NCI-H510A (cell line): ENCODE measurements around the gene DIP2C.
A peak's percentile ranks its signal among the peaks of the same experiment; 100 is the strongest.
"Not testable (repeated sequence)": the region's sequence is repeated elsewhere in the genome, so short reads cannot be mapped to it uniquely, and the experiment has no call there.

Source experiments
- DNase-seq: peaks from one replicate; lab custom pipeline; 2025; lab: John Stamatoyannopoulos, UW

Gene DIP2C

DNA sequence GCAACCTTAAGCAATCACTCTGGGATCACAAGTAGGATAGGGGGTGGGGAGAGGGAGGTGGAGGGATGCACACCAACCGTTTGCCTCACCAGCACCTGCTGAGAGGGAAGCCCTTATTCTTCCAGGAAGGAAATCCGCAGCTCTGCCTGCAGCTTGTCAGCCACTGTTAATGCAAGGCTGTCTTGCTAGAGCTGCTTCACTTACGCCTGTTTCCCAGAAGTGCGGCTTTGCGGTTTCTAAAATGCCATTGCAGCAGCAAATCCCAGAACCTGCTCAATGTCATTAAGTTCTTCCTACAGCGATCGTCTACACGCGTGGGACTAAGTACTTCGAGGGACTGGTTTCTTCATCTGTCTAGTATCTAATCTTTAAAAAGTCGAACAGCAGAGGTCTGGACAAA lies 363.1 kb downstream of the DIP2C start:
- no peak for DNase-seq

DNA sequence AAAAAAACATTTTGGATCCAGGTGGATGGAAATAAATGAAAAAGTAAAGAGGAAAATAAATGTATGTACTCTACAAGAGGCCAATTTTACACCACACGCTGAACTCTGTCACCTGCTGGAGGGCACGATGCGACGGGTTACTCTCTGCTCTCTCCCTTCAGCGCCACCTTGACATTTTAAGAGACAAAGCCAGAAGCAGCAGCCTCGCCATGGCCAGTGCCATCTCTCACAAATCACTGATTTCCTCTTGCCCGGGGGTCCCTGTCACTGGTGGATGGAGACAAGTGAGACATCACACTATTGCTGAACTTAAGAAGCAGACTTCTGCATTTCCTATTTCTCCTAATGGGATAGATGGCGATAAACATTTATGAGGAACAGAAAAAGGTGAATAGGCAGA lies 364.2 kb downstream of the DIP2C start:
- DNase-seq, result no peak

DNA sequence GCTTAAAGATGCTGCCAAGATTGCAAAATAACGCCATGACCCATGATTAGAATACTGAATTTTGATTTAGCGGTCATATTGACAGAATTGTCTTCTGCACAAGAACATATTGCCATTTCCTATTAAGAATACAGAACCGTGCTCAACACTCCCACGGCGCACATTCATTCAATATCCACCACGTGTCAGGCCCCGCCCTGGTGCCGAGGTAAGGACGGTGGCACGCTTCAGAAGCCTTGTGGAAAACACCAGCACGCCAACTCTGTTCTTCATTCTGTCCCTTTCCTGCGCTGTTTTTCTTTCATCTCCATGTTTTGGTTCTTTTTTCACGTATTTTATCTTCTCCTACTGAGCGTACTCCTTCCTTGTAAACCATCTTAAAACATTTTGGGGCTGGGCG lies 364.9 kb downstream of the DIP2C start:
- DNase-seq, result no peak

DNA sequence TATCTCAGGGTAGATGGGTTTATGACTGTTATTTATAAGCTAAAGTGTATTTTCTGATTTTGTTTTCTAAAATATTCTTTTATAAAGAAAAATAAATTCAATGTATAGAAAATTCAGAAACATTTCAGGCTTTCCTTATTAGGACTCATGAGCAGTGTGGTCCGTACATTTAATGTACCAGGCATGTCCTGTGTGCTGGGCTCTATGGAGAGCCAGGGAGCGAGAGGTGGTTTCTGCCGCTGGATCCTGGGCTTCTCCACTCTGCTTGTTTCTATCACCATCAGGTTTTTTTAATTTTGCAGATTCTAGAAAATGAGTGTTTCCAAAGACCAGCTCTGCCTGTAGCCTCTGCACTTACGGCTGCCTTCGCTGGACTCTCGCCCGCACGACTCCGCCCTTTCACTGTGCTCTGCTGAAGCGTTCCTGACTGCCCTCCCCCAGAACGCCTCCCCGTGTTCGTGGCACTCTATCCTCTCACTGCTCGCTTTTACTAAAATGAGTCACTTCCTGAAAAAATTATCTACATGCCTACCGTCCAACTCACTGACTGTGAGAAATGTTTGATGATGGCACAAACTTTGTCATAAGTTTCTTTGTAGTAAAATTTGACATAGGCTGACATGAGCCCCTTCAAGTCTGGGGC lies 365.7 kb downstream of the DIP2C start:
- no peak for DNase-seq

DNA sequence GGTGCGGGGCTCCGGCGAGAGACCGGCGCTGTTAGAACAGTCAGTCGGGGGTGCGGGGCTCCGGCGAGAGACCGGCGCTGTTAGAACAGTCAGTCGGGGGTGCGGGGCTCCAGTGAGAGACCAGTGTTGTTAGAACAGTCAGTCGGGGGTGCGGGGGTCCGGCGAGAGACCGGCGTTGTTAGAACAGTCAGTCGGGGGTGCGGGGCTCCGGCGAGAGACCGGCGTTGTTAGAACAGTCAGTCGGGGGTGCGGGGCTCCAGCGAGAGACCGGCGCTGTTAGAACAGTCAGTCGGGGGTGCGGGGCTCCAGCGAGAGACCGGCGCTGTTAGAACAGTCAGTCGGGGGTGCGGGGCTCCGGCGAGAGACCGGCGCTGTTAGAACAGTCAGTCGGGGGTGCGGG lies 366.4 kb downstream of the DIP2C start:
- not testable (repeated sequence) for DNase-seq

DNA sequence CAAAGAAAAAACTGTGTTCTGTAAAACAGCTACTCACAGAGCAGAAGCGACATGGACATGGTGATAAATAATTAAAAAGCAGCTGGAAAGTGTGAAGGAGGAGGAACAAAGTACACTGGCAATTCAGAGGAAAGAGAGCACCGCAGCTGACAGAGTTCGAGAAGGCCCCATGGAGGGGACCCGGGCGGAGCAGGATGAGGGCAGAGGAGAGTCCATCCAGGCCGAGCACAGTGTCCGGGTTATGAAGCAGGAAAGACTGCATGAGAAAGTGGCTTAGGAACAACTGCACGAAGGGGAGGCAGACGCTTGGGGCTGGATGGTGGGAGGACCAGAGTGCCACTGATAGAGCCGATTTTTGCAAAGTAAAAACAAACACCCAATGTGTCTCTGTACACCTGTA lies 368.7 kb downstream of the DIP2C start:
- DNase-seq, result no peak

DNA sequence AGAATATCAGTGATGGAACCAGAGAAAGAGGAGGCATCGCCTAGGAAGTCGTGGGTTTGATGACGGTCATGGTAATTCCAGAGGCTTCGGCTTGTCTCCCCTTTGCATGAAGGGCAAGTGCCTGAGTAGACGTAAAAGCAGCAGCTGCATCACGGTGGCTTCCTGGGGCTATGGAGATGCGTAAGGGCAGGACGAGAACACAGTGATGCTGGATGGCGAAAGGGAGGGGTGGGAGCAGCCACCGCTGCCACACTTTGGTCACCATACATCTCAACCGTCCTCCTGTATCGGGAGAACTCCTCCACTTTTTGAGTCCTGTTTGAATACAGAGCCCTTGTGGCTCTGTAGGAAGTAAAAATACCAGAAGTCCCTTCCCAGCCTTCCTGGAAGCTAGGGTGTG lies 371.5 kb downstream of the DIP2C start:
- no peak for DNase-seq

DNA sequence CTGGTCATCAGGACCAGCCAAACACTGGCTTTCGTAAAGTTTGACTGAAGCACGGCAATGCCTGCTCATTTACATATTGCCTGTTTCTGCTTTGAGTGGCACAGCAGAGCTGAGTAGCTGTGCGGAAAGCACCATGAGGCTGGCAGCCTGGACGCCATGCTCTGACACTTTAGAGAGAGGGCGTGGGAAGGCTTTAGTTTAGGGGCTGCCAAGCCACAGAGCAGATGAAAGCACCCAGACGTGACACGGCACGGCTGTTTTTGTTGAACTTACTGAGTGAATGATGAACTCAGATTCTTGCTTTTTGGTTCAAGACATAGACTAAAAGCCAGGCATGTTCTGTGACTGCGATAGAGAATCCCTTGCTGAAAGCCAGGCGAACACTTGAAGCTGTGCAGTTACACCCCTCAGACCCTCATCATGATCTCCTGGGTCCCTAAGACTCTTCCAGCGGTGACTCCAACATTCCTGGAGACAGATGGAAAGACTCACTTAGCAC lies 372.1 kb downstream of the DIP2C start:
- no peak for DNase-seq

DNA sequence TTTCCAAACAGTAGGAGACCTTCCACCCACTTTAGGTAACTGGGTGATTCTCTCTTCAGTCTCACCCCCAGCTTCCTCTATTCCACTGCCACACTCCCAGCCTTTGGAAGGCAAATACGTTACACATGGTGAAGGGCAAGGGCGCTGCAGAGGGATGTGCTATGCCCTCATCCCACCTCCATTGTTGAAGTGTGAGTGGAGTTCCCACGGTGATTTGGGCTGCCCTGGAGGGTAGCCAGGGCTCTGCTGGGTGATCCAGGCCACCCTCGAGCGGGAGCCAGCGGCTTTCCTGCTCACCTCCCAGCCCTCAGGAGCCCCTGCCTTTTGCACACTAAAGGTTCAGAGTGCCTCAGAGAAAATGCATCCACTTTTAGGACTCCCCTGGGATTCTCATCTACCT lies 373.1 kb downstream of the DIP2C start:
- DNase-seq, result no peak

DNA sequence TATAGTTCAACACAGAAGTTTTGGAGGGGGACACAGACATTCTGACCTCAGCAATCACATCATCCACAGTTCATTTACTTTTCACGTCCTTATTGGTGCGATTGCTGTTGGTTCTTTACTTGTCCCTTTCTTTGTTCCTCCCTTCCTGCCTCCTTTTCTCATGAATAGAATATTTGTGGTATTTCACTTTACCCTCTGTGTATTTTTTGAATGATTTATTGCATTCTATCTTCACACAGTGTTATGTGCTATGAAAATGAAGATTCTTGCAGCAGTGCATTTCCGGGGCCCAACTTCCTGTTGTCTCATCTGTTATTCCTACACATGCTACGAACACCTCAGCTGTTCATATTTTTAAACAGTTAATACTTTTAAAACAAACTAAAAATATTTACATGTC lies 374.6 kb downstream of the DIP2C start:
- no peak for DNase-seq

DNA sequence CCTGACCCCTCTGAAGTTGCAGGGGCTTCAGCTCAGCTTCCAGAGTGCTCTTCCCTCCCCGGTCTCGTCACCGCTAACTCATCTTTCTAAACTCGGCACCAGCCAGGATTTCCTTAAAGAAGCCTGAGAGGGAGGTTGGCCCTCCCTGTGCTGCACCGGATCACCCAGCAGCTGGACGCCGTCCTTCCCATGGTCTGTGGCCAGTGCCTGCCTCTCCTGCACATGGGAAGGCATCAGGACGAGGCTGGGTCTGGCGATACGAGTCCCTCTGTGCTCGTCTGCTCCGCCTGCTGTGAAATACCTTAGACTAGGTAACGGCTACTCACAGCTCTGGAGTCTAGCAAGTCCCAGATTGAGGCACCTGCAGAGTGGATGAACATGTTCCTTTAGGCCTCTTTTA lies 375.1 kb downstream of the DIP2C start:
- DNase-seq, result no peak

DNA sequence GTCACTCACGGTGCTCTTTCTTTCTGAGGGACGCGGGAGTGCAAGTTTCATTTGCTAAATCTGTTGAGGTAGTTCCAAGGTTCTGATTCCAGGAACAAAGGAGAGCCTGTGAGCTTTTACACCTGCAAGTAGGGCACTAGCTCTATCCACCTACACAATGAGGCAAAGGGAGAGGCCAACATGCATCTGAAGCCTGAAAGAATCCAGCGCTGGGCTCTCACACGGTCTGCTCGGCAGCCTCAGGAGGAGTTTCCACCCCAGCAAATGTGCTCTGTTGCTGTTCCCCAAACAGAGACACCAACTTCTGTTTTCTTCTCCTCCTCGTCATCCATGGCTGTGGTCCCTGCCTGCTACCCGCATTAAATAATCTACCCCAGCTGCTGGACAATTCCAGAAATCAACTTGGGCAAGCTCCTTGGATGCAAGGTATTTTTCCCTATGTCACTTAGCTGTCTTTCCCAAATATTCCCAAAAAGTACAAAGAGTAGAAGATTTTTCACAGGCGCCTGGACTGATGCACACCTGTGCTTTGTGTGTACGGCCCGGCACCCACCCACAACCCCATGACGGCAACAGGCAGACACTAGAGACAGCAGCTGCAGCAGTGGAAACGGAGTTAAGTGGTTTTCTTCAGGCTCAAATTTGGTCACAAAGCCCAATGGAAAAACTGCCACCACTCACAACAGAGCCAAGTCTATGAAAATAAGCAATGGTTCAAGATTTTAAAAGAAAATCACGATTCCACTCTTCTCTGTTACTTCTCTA lies 377.4 kb downstream of the DIP2C start:
- no peak for DNase-seq

DNA sequence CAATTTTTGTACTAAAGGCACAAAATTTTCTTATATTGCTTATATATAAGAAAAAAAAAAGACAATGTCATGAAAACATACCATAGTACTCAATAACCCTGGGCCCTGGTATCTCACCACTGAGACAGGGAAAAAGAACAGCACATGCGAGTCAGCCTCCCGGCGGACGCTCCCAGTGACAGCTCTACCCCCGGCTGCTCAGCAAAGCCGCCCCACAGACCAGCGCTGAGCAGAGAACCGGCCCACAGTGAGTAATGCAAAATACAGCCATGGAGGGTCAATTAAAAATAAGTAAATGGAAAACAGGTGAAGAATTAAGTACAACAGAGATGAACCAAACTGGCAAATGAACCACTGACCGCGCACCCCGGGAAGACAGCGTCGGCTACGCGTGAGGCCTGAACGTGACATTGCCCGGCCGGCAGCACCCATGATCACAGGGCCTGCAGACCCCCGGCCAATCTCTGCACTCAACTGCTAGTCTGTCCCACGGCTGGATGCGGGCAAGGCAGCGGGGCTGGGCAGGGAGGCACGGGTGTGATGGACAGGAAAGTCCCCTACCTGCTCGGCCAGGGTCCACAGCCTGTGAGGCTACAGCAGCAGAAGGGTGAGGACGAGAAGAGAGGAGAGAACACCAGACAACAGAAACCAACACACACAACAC lies 378.4 kb downstream of the DIP2C start:
- no peak for DNase-seq

DNA sequence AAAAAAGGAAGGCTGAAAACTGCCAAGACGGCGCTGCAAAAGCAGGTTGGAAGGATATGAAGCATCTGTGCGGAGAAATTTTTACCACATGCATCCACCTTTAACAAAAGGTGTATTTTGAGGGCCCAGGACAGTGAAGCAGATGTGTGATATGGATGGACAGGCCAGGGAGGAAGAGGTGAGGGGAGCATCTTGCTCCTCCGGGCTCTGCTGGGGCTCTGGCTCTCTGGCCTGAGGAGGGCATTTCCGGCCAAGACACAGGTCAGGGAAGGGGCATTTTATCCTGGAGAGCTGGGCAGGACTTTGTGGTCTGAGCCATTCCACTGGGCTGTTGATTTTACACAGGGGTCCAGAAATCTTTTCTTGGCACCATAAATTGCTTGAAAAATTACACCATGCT lies 379.1 kb downstream of the DIP2C start:
- DNase-seq, result no peak

DNA sequence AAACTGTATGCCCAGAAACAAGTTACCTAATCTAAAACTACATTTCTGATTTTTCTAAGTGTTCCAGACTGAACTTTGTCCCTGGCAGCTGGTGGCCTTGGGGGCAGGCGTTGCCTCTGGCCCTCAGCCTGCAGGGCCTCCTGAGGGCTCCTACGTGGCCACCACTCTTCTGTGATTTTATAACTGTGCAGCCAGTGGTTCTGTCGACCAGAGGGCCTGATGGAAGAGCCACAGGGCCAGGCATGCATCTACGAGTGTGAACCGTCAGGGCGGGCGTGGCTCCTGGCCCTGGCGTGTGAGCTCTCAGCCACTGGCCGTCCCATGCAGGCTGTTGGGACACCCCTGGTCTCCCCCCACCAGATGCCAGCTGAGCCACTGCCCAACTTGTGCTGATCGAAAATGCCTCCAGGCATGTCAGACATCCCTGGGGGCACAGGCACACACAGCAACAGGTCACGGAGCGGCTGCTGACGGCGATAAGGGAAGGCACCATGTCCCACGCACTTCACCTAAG lies 380.8 kb downstream of the DIP2C start:
- no peak for DNase-seq

DNA sequence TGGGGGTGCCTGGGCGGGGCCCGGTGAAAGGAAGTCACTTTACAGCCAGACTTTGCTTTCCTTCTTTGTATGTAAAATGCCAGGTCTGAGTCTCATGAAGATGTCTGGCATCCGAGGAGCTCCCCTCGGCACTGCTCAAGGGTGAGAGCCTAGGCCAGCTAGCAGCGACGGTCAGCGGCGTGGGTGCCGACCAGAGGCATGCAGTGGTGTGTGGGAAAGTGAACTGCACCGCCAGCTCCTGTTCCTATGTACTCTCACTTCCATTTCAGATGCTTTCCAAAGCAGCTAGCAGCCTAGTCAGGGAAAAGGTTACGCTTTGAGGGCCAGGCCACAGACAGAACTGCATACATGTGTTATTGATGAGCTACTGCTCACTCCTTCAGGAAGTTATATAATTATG lies 381.4 kb downstream of the DIP2C start:
- no peak for DNase-seq

DNA sequence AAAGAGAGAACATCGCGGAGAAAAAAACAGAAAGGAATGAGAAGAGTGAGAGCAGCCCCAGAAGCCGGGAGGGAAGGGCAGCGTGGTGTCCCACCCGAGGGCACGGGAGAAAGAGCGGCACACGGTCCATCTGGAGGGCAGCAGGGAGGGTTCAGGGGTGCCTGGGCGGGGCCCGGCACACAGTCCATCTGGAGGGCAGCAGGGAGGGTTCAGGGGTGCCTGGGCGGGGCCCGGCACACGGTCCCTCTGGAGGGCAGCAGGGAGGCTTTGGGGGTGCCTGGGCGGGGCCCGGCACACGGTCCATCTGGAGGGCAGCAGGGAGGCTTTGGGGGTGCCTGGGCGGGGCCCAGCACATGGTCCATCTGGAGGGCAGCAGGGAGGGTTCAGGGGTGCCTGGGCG lies 381.8 kb downstream of the DIP2C start:
- no peak for DNase-seq

DNA sequence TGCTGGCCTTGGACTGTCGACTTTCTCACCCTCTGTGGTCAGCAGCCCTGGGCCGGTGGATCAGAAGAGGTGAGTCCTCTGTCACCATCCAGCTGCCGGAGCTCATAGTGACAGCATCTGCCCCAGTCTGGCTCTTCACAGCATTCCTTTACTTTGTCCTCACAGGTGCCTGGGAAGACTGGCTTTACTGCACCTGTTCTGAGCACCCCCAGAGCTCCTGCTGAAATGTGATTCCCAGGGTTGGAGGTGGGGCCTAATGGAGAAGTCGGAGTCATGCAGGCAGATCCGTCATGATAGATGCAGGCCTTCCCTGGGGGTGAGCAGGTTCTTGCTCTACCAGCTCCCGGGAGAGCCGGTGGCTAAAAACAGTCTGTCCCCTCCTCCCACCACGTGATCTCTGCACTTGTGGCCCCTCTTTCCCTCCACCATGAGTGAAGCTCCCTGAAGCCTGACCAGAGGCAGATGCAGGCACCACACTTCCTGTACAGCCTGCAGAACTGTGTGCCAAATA lies 382.7 kb downstream of the DIP2C start:
- peak; percentile 40 for DNase-seq

DNA sequence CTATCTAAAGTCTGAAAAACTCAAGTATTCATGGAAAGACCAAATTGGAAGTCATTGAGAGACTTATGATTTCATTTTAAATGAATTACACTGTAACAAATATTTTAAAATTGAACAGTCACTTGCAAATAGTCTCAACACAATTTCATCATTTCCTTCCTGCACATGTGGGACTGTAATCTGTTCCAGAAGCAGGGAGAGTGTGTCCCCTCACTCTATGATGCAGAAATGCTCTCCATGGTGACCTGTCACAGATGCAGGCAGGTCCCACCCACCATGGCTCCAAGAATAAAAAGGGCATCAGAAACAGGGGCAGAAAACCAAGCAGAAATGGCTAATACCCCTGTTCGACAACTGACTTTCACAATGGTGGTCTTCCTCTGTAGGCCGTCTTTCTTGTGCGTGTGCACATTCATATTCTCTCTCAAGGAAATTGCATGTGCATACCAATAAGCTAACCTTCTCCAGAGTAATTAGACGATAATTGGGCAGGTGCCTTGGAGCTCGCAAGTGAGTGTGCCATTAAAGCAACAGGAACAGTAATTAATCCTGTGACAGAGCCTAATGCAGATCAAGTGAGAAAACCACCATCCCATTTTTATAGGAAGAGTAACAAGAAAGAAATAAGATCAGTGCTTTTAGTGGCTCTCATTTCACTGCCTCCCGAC lies 383.3 kb downstream of the DIP2C start:
- no peak for DNase-seq

DNA sequence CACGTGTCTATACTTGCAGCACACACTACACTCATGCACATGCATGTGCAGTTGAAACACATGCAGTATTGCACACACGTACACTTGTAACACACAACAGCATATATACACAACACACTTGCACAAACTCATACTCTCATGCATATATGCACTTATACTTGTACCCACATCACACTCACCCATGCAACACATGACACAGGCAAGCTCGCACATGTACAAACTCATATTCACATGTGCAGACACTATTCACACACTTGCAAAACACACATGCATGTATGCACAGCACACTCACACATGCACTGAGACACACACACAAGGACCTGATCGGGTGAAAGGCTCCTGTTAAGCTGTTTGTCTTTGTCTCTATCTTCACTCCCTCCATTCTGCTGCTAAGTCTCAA lies 384.4 kb downstream of the DIP2C start:
- no peak for DNase-seq

DNA sequence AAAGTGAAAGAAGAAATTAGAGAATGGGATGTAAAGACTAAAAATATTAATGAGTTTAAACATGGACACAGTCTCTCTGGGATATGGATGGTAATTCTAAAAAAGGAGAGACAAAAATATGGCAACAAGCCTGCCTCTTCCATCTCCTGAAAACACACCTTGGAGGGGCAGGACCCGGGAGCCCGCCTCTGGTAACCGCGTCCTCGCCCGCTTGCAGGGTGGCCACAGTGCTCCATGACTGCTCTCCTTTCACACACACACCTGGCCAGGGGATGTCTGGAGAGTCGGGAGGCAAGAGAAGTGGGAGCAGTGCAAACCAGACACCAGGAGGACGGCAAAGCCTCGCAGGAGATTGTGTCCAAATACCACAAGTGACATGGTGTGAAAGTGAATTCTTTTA lies 387.9 kb downstream of the DIP2C start:
- no peak for DNase-seq

DNA sequence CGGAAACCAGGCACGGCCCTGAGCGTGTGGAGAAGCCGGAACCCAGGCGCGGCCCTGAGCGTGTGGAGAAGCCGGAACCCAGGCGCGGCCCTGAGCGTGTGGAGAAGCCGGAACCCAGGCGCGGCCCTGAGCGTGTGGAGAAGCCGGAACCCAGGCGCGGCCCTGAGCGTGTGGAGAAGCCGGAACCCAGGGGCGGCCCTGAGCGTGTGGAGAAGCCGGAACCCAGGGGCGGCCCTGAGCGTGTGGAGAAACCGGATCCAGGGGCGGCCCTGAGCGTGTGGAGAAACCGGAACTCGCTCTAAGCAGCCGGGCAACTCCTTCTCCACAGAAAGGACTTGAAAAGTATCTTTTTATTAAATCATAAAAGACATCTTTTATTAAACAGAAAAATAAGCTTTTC lies 388.9 kb downstream of the DIP2C start:
- not testable (repeated sequence) for DNase-seq
